GM12891 (cell line): ENCODE data around the gene LGI2.

Experiments used
- DNase-seq: peaks from one replicate; pipeline ENCODE4 v3.0.0; 2011; ENCODE audit warnings: low spot score; ENCODE audit not compliant: insufficient read length
- FAIRE-seq: peaks from 2 replicates; lab custom pipeline; 2011; peaks lifted over from hg19 to GRCh38; lab: Jason Lieb, UNC
- PAX5 ChIP-seq: IDR thresholded peaks from 2 replicates; pipeline ENCODE4 v1.6.1; 2011; ENCODE audit warnings: low read length, moderate library complexity, mild to moderate bottlenecking; ENCODE audit not compliant: insufficient read depth, severe bottlenecking
- POLR2A ChIP-seq: IDR thresholded peaks from 2 replicates; pipeline ENCODE4 v1.6.1; 2011; ENCODE audit warnings: low read depth, low read length, control low read depth
- POLR2AphosphoS5 ChIP-seq: IDR thresholded peaks from 2 replicates; pipeline ENCODE4 v1.6.1; 2011; ENCODE audit warnings: low read depth, low read length, control low read depth
- POU2F2 ChIP-seq: IDR thresholded peaks from 2 replicates; pipeline ENCODE4 v1.6.1; 2011; ENCODE audit warnings: low read depth, mild to moderate bottlenecking, control low read depth, low read length, moderate library complexity
- SPI1 ChIP-seq: IDR thresholded peaks from 2 replicates; pipeline ENCODE4 v1.6.1; 2011; ENCODE audit warnings: low read depth, low read length, control low read depth
- TAF1 ChIP-seq: IDR thresholded peaks from 2 replicates; pipeline ENCODE4 v1.6.1; 2011; ENCODE audit warnings: low read depth, low read length, control low read depth

LGI2 gene

GRCh38 chr4:24999392-25000089, 31.2 kb downstream of the LGI2 start:
- TF ChIP-seq POLR2A: no peak
- no peak for TF ChIP-seq POLR2AphosphoS5
- no peak for TF ChIP-seq POU2F2
- TF ChIP-seq PAX5: no peak
- TF ChIP-seq TAF1: no peak
- DNase-seq: no peak
- no peak for FAIRE-seq

GRCh38 chr4:24995346-24995919, 35.3 kb downstream of the LGI2 start:
- TF ChIP-seq PAX5 (no peak), SPI1 (no peak), TAF1 (no peak), POLR2AphosphoS5 (no peak), POLR2A (no peak), POU2F2 (no peak)
- FAIRE-seq: no peak
- DNase-seq: no peak

- TF ChIP-seq POLR2AphosphoS5 (no peak), SPI1 (no peak), PAX5 (no peak), POU2F2 (no peak), POLR2A (no peak), TAF1 (no peak)
- DNase-seq (no peak), FAIRE-seq (no peak)
Observed at GRCh38 chr4:24993551-24994080, 37.1 kb downstream of the LGI2 start.

GRCh38 chr4:24992968-24993367, 37.8 kb downstream of the LGI2 start:
- no peak for DNase-seq
- TF ChIP-seq POLR2AphosphoS5: no peak
- TF ChIP-seq POU2F2: no peak
- no peak for TF ChIP-seq PAX5
- FAIRE-seq: no peak

- DNase-seq (no peak), FAIRE-seq (no peak)
- TF ChIP-seq POLR2AphosphoS5 (no peak), POU2F2 (no peak), PAX5 (no peak), POLR2A (no peak), TAF1 (no peak), SPI1 (no peak)
Observed at GRCh38 chr4:24991015-24991414, 39.7 kb downstream of the LGI2 start.

- TF ChIP-seq POU2F2 (no peak), PAX5 (no peak), POLR2A (no peak), POLR2AphosphoS5 (no peak), TAF1 (no peak), SPI1 (no peak)
- FAIRE-seq (no peak), DNase-seq (no peak)
Observed at GRCh38 chr4:24989327-24989726, 41.4 kb downstream of the LGI2 start.

- TF ChIP-seq POU2F2 (no peak), POLR2A (no peak)
- FAIRE-seq (no peak), DNase-seq (no peak)
Observed at GRCh38 chr4:24988776-24989175, 42.0 kb downstream of the LGI2 start.

- DNase-seq: no peak
- FAIRE-seq: no peak
- no peak for TF ChIP-seq SPI1
Observed at GRCh38 chr4:24984602-24985532, 45.9 kb downstream of the LGI2 start.

- no peak for FAIRE-seq
- DNase-seq: no peak
- no peak for TF ChIP-seq TAF1
- no peak for TF ChIP-seq SPI1
- TF ChIP-seq POLR2A: no peak
- TF ChIP-seq POLR2AphosphoS5: no peak
- TF ChIP-seq POU2F2: no peak
- no peak for TF ChIP-seq PAX5
Observed at GRCh38 chr4:24980740-24981139, 50.0 kb downstream of the LGI2 start.
